Measurements from ENCODE around the gene OR9A4.

- TF ChIP-seq CTCF (IDR thresholded peaks at IDR 0.05) (no peak), POLR2AphosphoS5 (IDR thresholded peaks at IDR 0.05) (no peak)
Measured at GRCh38 chr7:141946796-141947195, 30.6 kb downstream of the OR9A4 start, which contains the start of gene CLEC5A.
